ENCODE data around the gene ARID3A.

GRCh38 chr19:1017906-1018305 is 92.1 kb downstream of the ARID3A start:
- TF ChIP-seq EZH2 (IDR thresholded peaks at IDR 0.05; ENCODE audit: insufficient read depth, poor library complexity, severe bottlenecking), result no peak
- no peak for TF ChIP-seq EZH2phosphoT487 (IDR thresholded peaks at IDR 0.05; ENCODE audit: insufficient read depth, low read depth)
